Caki2 (cell line): ENCODE data around the gene ARHGEF17. TPM values are rescaled to one million over a fixed set of nuclear protein-coding genes. Genes with fewer than 3 reads are reported as not detected.

Experiments
- DNase-seq: peaks from one replicate; pipeline ENCODE4 v3.0.0-alpha.2; 2015; ENCODE audit warnings: low read depth
- in situ Hi-C: cut with HindIII; loops from 2 replicates; pipeline ENCODE4 v1.10.0; 2016; ENCODE audit warnings: low sequenced_read_pairs, low pct_unique_long_range_greater_than_20kb, mixed read lengths
- total RNA-seq: library from RNA; depleted of rRNA; stranded (reverse); fragments of >200 nt; shearing (Covaris generic); gene quantifications from 2 replicates; pipeline ENCODE4 v1.2.3, GENCODE V29; 2014; ENCODE audit warnings: low replicate concordance

The ARHGEF17 gene
- total RNA-seq, 1 experiment from 2014 or later: 6.0 TPM

GRCh38 chr11:73288873-73289707 is 19.0 kb upstream of the ARHGEF17 start:
- peak; percentile 79 for DNase-seq

GRCh38 chr11:73290536-73290935 is 17.5 kb upstream of the ARHGEF17 start:
- DNase-seq: no peak
- in situ Hi-C loops: no loop called here

More at GRCh38 chr11:73288873-73289707, 19.0 kb upstream of the ARHGEF17 start:
- in situ Hi-C loops: no loop called here

- in situ Hi-C loops: no loop called here
- no peak for DNase-seq
Measured at GRCh38 chr11:73291196-73291595, 16.9 kb upstream of the ARHGEF17 start.

- no peak for DNase-seq
- in situ Hi-C loops: no loop called here
Measured at GRCh38 chr11:73291781-73292524, 16.1 kb upstream of the ARHGEF17 start.

- in situ Hi-C loops: no loop called here
- DNase-seq: no peak
Measured at GRCh38 chr11:73292525-73292894, 15.6 kb upstream of the ARHGEF17 start.

- DNase-seq: no peak
- in situ Hi-C loops: no loop called here
Measured at GRCh38 chr11:73293356-73293936, 14.6 kb upstream of the ARHGEF17 start.

GRCh38 chr11:73294604-73295003 is 13.5 kb upstream of the ARHGEF17 start:
- in situ Hi-C loops: no loop called here
- DNase-seq: no peak

GRCh38 chr11:73295241-73295995 is 12.7 kb upstream of the ARHGEF17 start:
- peak; percentile 33 for DNase-seq
- in situ Hi-C loops: no loop called here

- DNase-seq: no peak
- in situ Hi-C loops: no loop called here
Measured at GRCh38 chr11:73295996-73296318, 12.1 kb upstream of the ARHGEF17 start.

GRCh38 chr11:73296501-73297230 is 11.4 kb upstream of the ARHGEF17 start:
- in situ Hi-C loops: no loop called here
- no peak for DNase-seq

- in situ Hi-C loops: no loop called here
- no peak for DNase-seq
Measured at GRCh38 chr11:73297231-73297590, 10.9 kb upstream of the ARHGEF17 start.

- in situ Hi-C loops: no loop called here
Measured at GRCh38 chr11:73297702-73298101, 10.4 kb upstream of the ARHGEF17 start.

GRCh38 chr11:73298233-73298632 is 9.8 kb upstream of the ARHGEF17 start:
- in situ Hi-C loops: no loop called here
- DNase-seq: no peak

More at GRCh38 chr11:73297702-73298101, 10.4 kb upstream of the ARHGEF17 start:
- no peak for DNase-seq

- in situ Hi-C loops: no loop called here
- DNase-seq: no peak
Measured at GRCh38 chr11:73299751-73300150, 8.3 kb upstream of the ARHGEF17 start.

- DNase-seq: no peak
- in situ Hi-C loops: no loop called here
Measured at GRCh38 chr11:73306069-73306841, 1.8 kb upstream of the ARHGEF17 start.

- no peak for DNase-seq
- in situ Hi-C loops: no loop called here
Measured at GRCh38 chr11:73306977-73307322, 1.1 kb upstream of the ARHGEF17 start.

- peak; percentile 92 for DNase-seq
- in situ Hi-C loops: no loop called here
Measured at GRCh38 chr11:73307323-73308002, 613 bp upstream of the ARHGEF17 start.
